Measurements from ENCODE around the gene RFX3. TPM values are rescaled to one million over a fixed set of nuclear protein-coding genes. Genes with fewer than 3 reads are reported as not detected.

RFX3 gene
- total RNA-seq, 1 donor from 2014 or later: 18.5 TPM

GRCh38 chr9:3360245-3360644 is 165.6 kb downstream of the RFX3 start:
- no peaks in the 10 kb centered on the region for H3K27me3 Mint-ChIP-seq (ENCODE audit: unreplicated experiment)
- peaks cover 5% of the 10 kb centered on the region for H3K4me1 Mint-ChIP-seq (ENCODE audit: unreplicated experiment)
- TF ChIP-seq CTCF (IDR thresholded peaks at IDR 0.05; ENCODE audit: unreplicated experiment): no peak
- no peak overlapping the region for H3K4me3 Mint-ChIP-seq (ENCODE audit: unreplicated experiment)
- no peak for DNase-seq (ENCODE audit: low spot score)
- no peaks in the 10 kb centered on the region for H3K9me3 Mint-ChIP-seq (ENCODE audit: unreplicated experiment)
- no peaks in the 10 kb centered on the region for H3K36me3 Mint-ChIP-seq (ENCODE audit: low read depth, unreplicated experiment)
- no peak overlapping the region for H3K27ac Mint-ChIP-seq (ENCODE audit: unreplicated experiment)

DNA sequence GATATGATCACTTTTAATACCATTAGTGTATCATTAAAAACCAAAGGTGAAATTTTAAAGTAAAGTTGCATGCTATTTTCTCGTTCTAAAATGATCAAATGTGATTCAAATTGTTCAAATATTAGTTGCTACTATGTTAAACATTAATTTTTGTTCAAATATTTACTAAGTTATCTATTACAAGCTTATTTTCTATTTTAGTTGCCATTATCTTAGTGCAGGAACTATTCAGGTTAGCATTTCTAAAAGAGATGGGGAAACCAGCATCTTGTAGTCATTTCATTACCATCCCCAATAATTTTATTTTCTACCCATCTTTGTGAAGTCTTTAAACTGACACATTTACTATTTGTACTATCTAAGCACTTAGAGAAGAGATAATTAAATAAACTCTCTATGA is 166.0 kb downstream of the RFX3 start:
- H3K4me1 Mint-ChIP-seq (ENCODE audit: unreplicated experiment): peaks cover 5% of the 10 kb centered on the region
- H3K27ac Mint-ChIP-seq (ENCODE audit: unreplicated experiment): no peak overlapping the region
- TF ChIP-seq CTCF (IDR thresholded peaks at IDR 0.05; ENCODE audit: unreplicated experiment): no peak
- H3K27me3 Mint-ChIP-seq (ENCODE audit: unreplicated experiment): no peaks in the 10 kb centered on the region
- H3K4me3 Mint-ChIP-seq (ENCODE audit: unreplicated experiment): no peak overlapping the region
- H3K9me3 Mint-ChIP-seq (ENCODE audit: unreplicated experiment): no peaks in the 10 kb centered on the region
- no peaks in the 10 kb centered on the region for H3K36me3 Mint-ChIP-seq (ENCODE audit: low read depth, unreplicated experiment)
- DNase-seq (ENCODE audit: low spot score): no peak

- no peak for DNase-seq (ENCODE audit: low spot score)
- Mint-ChIP-seq H3K9me3 (ENCODE audit: unreplicated experiment) (no peaks in the 10 kb centered on the region), H3K4me1 (ENCODE audit: unreplicated experiment) (peaks cover 5% of the 10 kb centered on the region), H3K27ac (ENCODE audit: unreplicated experiment) (peak overlapping the region; percentile 49), H3K27me3 (ENCODE audit: unreplicated experiment) (no peaks in the 10 kb centered on the region), H3K36me3 (ENCODE audit: low read depth, unreplicated experiment) (no peaks in the 10 kb centered on the region), H3K4me3 (ENCODE audit: unreplicated experiment) (no peak overlapping the region)
- no peak for TF ChIP-seq CTCF (IDR thresholded peaks at IDR 0.05; ENCODE audit: unreplicated experiment)
Measured at GRCh38 chr9:3359048-3359692, 166.6 kb downstream of the RFX3 start.

GRCh38 chr9:3348169-3348568 is 177.6 kb downstream of the RFX3 start:
- Mint-ChIP-seq H3K9me3 (ENCODE audit: unreplicated experiment) (no peaks in the 10 kb centered on the region), H3K4me1 (ENCODE audit: unreplicated experiment) (no peaks in the 10 kb centered on the region), H3K36me3 (ENCODE audit: low read depth, unreplicated experiment) (no peaks in the 10 kb centered on the region), H3K27ac (ENCODE audit: unreplicated experiment) (no peak overlapping the region), H3K27me3 (ENCODE audit: unreplicated experiment) (no peaks in the 10 kb centered on the region), H3K4me3 (ENCODE audit: unreplicated experiment) (no peak overlapping the region)
- DNase-seq (ENCODE audit: low spot score): no peak
- no peak for TF ChIP-seq CTCF (IDR thresholded peaks at IDR 0.05; ENCODE audit: unreplicated experiment)

- H3K27ac Mint-ChIP-seq (ENCODE audit: unreplicated experiment): no peak overlapping the region
- no peaks in the 10 kb centered on the region for H3K27me3 Mint-ChIP-seq (ENCODE audit: unreplicated experiment)
- H3K36me3 Mint-ChIP-seq (ENCODE audit: low read depth, unreplicated experiment): no peaks in the 10 kb centered on the region
- no peak for DNase-seq (ENCODE audit: low spot score)
- no peak overlapping the region for H3K4me3 Mint-ChIP-seq (ENCODE audit: unreplicated experiment)
- no peaks in the 10 kb centered on the region for H3K9me3 Mint-ChIP-seq (ENCODE audit: unreplicated experiment)
- no peaks in the 10 kb centered on the region for H3K4me1 Mint-ChIP-seq (ENCODE audit: unreplicated experiment)
- TF ChIP-seq CTCF (IDR thresholded peaks at IDR 0.05; ENCODE audit: unreplicated experiment): no peak
Measured at GRCh38 chr9:3346549-3346948, 179.3 kb downstream of the RFX3 start.
